HCT116 (cell line): ENCODE measurements around the gene RACGAP1. TPM values are rescaled to one million over a fixed set of nuclear protein-coding genes. Genes with fewer than 3 reads are reported as not detected.

Experiments used
- ATAC-seq: fragments of 200-7000 bp; cut with Tn5 transposase; 2 replicates; pipeline ENCODE4 v1.9.1; 2020; ENCODE audit warnings: mild to moderate bottlenecking, moderate library complexity
- BruUV-seq: library from RNA; stranded (reverse); fragments of 400-500 nt; replicated peaks from 2 replicates; lab custom pipeline; 2021; lab: Mats Ljungman, UMichigan
- CTCF ChIA-PET: fragments of 300-600 bp; sonication (Branson Sonifier 250); formaldehyde crosslinking; loops from one replicate; lab custom pipeline; 2021; ENCODE audit warnings: antibody characterized with exemption; lab: Charles Lee
- POLR2A ChIA-PET: fragments of 300-600, 350-600 bp; sonication (Branson Sonifier 250); formaldehyde crosslinking; loops from one replicate; lab custom pipeline; 2021; ENCODE audit warnings: antibody characterized with exemption; lab: Charles Lee
- RAD21 ChIA-PET, 2 experiments: fragments of 300-600 bp; sonication (Branson Sonifier 250); formaldehyde crosslinking; loops; one replicate each; lab custom pipeline; 2023; ENCODE audit warnings: low total read pairs in 2 of 2; ENCODE audit not compliant: uncharacterized antibody in 2 of 2, unreplicated experiment in 2 of 2, low non-redundant PET in 1 of 2; lab: Charles Lee
- DNase-seq: peaks from one replicate; pipeline ENCODE4 v3.0.0-alpha.2; 2010; ENCODE audit warnings: low read depth, low spot score
- H2AFZ ChIP-seq: fragments of 200-600 bp; shearing (Covaris generic), sonication (generic); 2 replicates; pipeline ENCODE4 v1.6.1; 2017; ENCODE audit warnings: low read depth, mixed run types, mixed read lengths, antibody characterized with exemption, low read length; ENCODE audit not compliant: poor library complexity, severe bottlenecking
- H3K27ac ChIP-seq: 2 replicates; pipeline ENCODE4 v1.5.1; 2012; ENCODE audit warnings: low read depth, low read length
- H3K27me3 ChIP-seq: fragments of 200-600 bp; sonication (generic); 2 replicates; pipeline ENCODE4 v1.6.1; 2016; ENCODE audit warnings: mixed run types, low read length, mixed read lengths; ENCODE audit not compliant: insufficient read depth
- H3K36me3 ChIP-seq, 2 experiments: fragments of 200-500 bp in 1 of 2; fragments of 200-600 bp in 1 of 2; sonication (Bioruptor generic) in 1 of 2; sonication (generic) in 1 of 2; 2 replicates each; pipeline versions ENCODE4 v1.5.1 to v1.6.1; 2014 to 2016; ENCODE audit warnings: low read length in 2 of 2, inconsistent platforms in 1 of 2, mixed read lengths in 1 of 2, mixed run types in 1 of 2; ENCODE audit not compliant: insufficient read depth in 2 of 2, control insufficient read depth in 1 of 2
- H3K4me1 ChIP-seq, 2 experiments: fragments of 200-600 bp in 1 of 2; sonication (generic) in 1 of 2; 2 replicates each; pipeline versions ENCODE4 v1.5.1 to v1.6.1; 2012 to 2017; ENCODE audit warnings: low read length in 2 of 2, inconsistent platforms in 1 of 2, mild to moderate bottlenecking in 1 of 2, mixed read lengths in 1 of 2, mixed run types in 1 of 2, moderate library complexity in 1 of 2; ENCODE audit not compliant: insufficient read depth in 2 of 2, control insufficient read depth in 1 of 2
- H3K4me2 ChIP-seq: fragments of 200-600 bp; sonication (generic); 2 replicates; pipeline ENCODE4 v1.6.1; 2017; ENCODE audit warnings: mixed run types, low read length, mixed read lengths
- H3K4me3 ChIP-seq, 2 experiments: fragments of 200-600 bp in 1 of 2; sonication (generic) in 1 of 2; replicated peaks in 1 of 2; 2 replicates each; pipeline ENCODE4 v1.5.1; 2011 to 2016; ENCODE audit warnings: low read length in 2 of 2, control low read depth in 1 of 2, low read depth in 1 of 2, mild to moderate bottlenecking in 1 of 2, mixed read lengths in 1 of 2, mixed run types in 1 of 2
- H3K79me2 ChIP-seq: fragments of 200-600 bp; sonication (generic); 2 replicates; pipeline ENCODE4 v1.6.1; 2017; ENCODE audit warnings: mild to moderate bottlenecking, mixed run types, low read length, moderate library complexity, mixed read lengths; ENCODE audit not compliant: insufficient read depth
- H3K9ac ChIP-seq: fragments of 200-600 bp; sonication (generic); 2 replicates; pipeline ENCODE4 v1.6.1; 2016; ENCODE audit warnings: low read length, mixed read lengths
- H3K9me2 ChIP-seq: fragments of 200-600 bp; sonication (generic), shearing (Covaris generic); 2 replicates; pipeline ENCODE4 v1.6.1; 2017; ENCODE audit warnings: mixed run types, mild to moderate bottlenecking, moderate library complexity; ENCODE audit not compliant: insufficient read depth
- H3K9me3 ChIP-seq, 2 experiments: fragments of 200-500 bp in 1 of 2; fragments of 200-600 bp in 1 of 2; sonication (Bioruptor generic) in 1 of 2; sonication (generic) in 1 of 2; 2 replicates each; pipeline ENCODE4 v1.6.1; 2014 to 2017; ENCODE audit warnings: low read length in 2 of 2, mixed read lengths in 2 of 2, inconsistent platforms in 1 of 2, low read depth in 1 of 2, mild to moderate bottlenecking in 1 of 2, mixed run types in 1 of 2, moderate library complexity in 1 of 2; ENCODE audit not compliant: control insufficient read depth in 1 of 2, insufficient read depth in 1 of 2
- H4K20me1 ChIP-seq: fragments of 200-600 bp; sonication (generic), shearing (Covaris generic); 2 replicates; pipeline ENCODE4 v1.6.1; 2017; ENCODE audit warnings: mixed run types, mild to moderate bottlenecking, moderate library complexity; ENCODE audit not compliant: insufficient read depth
- CBX3 ChIP-seq: IDR thresholded peaks from 2 replicates; pipeline ENCODE4 v1.6.1; 2012; ENCODE audit warnings: low read depth
- CEBPB ChIP-seq: IDR thresholded peaks from 2 replicates; pipeline ENCODE4 v1.6.1; 2012; ENCODE audit warnings: low read depth
- CTCF ChIP-seq, 3 experiments: fragments of 200-600 bp in 1 of 3; sonication (generic) in 1 of 3; IDR thresholded peaks in 2 of 3; conservative IDR thresholded peaks in 1 of 3; 2 replicates each; pipeline ENCODE4 v1.5.1; 2012 to 2017; ENCODE audit warnings: low read depth in 2 of 3, low read length in 2 of 3, antibody characterized with exemption in 1 of 3, borderline replicate concordance in 1 of 3, control low read depth in 1 of 3, mild to moderate bottlenecking in 1 of 3, mixed read lengths in 1 of 3, mixed run types in 1 of 3, moderate library complexity in 1 of 3; ENCODE audit not compliant: insufficient read depth in 1 of 3
- EZH2phosphoT487 ChIP-seq: fragments of 200-600 bp; IDR thresholded peaks from 2 replicates; pipeline ENCODE4 v1.6.1; 2018; ENCODE audit warnings: antibody characterized with exemption, borderline replicate concordance
- FOSL1 ChIP-seq: IDR thresholded peaks from 2 replicates; pipeline ENCODE4 v1.6.1; 2012; ENCODE audit warnings: low read depth
- JUND ChIP-seq: IDR thresholded peaks from 2 replicates; pipeline ENCODE4 v1.6.1; 2012
- MAX ChIP-seq: IDR thresholded peaks from 2 replicates; pipeline ENCODE4 v1.6.1; 2012
- POLR2AphosphoS5 ChIP-seq: IDR thresholded peaks from 2 replicates; pipeline ENCODE4 v1.6.1; 2011; ENCODE audit warnings: mild to moderate bottlenecking, low read depth, low read length, moderate library complexity
- RAD21 ChIP-seq: IDR thresholded peaks from 2 replicates; pipeline ENCODE4 v1.6.1; 2012; ENCODE audit warnings: low read depth, mild to moderate bottlenecking
- SIN3A ChIP-seq: IDR thresholded peaks from 2 replicates; pipeline ENCODE4 v1.6.1; 2012; ENCODE audit warnings: low read depth
- SP1 ChIP-seq: IDR thresholded peaks from 2 replicates; pipeline ENCODE4 v1.6.1; 2012; ENCODE audit warnings: low read depth
- SRF ChIP-seq: IDR thresholded peaks from 2 replicates; pipeline ENCODE4 v1.6.1; 2012; ENCODE audit warnings: low read depth
- TCF7L2 ChIP-seq: IDR thresholded peaks from 2 replicates; pipeline ENCODE4 v1.7.0; 2011; ENCODE audit warnings: borderline replicate concordance, inconsistent platforms; ENCODE audit not compliant: insufficient read depth, insufficient read length; ENCODE audit errors: extremely low read depth
- ZFX ChIP-seq: fragments of 450-650 bp; IDR thresholded peaks from 2 replicates; pipeline ENCODE4 v1.6.1; 2017
- ZNF274 ChIP-seq: fragments of 200-500 bp; sonication (Bioruptor generic); IDR thresholded peaks from 2 replicates; pipeline ENCODE4 v1.6.1; 2014; ENCODE audit warnings: mild to moderate bottlenecking, low read depth, low read length, inconsistent platforms
- intact Hi-C: fragments of 100-400 bp; cut with micrococcal nuclease; formaldehyde crosslinking; loops from 2 replicates; pipeline ENCODE4 v1.10.0; 2022
- total RNA-seq: library from RNA; stranded (reverse); gene quantifications from one replicate; pipeline ENCODE4 v1.2.1, GENCODE V29; 2021; ENCODE audit not compliant: unreplicated experiment

RACGAP1 gene
- total RNA-seq, 1 experiment from 2014 or later = 147 TPM

GRCh38 chr12:49955899-49956662 lies 69.2 kb downstream of the RACGAP1 start (continued):
- TF ChIP-seq TCF7L2 (no peak), EZH2phosphoT487 (no peak), MAX (no peak), CTCF (IDR thresholded peaks at IDR 0.05 in 2 of 3, conservative IDR thresholded peaks at IDR 0.05 in 1 of 3; ENCODE audit: borderline replicate concordance in 1 of 3, insufficient read depth in 1 of 3, low read depth in 2 of 3, low read length in 2 of 3) (no peak), POLR2AphosphoS5 (no peak), RAD21 (no peak), ZNF274 (no peak), CEBPB (no peak)

DNA sequence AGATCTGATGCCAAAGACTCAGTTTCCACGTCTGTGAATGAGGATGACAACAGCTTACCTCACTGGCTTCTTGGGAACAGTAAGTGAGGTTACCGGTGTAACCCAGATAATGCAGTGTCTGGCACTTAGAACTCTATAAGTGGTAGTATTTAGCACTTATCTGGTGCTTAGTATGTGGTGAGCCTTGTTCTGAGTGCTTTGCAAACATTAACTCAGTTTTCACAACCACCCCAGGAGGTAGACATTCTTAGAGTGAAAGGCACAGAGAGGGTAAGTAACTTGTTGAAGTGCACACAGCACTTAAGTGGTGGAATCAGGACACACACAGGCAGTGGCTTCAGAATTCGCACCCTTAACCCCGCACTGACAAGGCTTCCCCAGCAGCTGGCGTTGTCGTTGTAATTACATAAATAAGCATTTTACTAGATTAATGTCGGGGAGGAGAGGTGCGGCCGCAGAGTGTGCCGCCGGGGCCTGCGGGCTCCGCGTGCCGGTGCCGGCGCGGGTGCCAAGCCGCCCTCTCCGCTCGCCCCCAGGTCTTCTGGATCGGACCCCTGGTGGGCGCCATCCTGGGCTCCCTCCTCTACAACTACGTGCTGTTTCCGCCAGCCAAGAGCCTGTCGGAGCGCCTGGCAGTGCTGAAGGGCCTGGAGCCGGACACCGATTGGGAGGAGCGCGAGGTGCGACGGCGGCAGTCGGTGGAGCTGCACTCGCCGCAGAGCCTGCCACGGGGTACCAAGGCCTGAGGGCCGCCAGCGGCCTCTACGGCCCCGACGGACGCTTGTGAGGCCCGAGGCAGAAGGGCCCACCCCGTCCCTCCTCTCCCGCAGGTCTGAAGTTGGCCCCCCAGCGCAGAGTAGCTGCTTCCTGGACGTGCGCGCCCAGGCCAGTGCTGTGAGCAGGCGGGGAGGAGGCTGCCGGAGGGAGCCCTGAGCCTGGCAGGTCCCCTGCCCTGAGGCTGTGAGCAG lies 70.1 kb downstream of the RACGAP1 start:
- H3K4me3 ChIP-seq = no peak overlapping the region
- TF ChIP-seq CBX3 (no peak), RAD21 (no peak), MAX (no peak), JUND (no peak), ZFX (no peak), SIN3A (no peak), SRF (no peak), FOSL1 (no peak), SP1 (no peak)
- ChIA-PET RAD21 (no interaction called here), POLR2A (no interaction called here), CTCF (interaction anchor here (1.0 to 3.0 kb wide), 2 partner anchors 10 to 12 kb away, joined by 4 to 13 read pairs; no protein-coding TSS in a partner anchor)
- H2AFZ ChIP-seq = no peak overlapping the region
- H3K4me2 ChIP-seq = no peak overlapping the region
- peaks cover 13 to 14% of the 10 kb centered on the region in 2 experiments for H3K4me1 ChIP-seq
- H3K79me2 ChIP-seq = no peaks in the 10 kb centered on the region
- no peaks in the 10 kb centered on the region for H3K9me2 ChIP-seq
- intact Hi-C loops = no loop called here
- DNase-seq = no peak
- no peak overlapping the region for H3K9ac ChIP-seq
- no peak for ATAC-seq
- no peaks in the 10 kb centered on the region for H4K20me1 ChIP-seq
- BruUV-seq = no TSS peak
- H3K36me3 ChIP-seq = no peaks in the 10 kb centered on the region
- H3K27ac ChIP-seq = no peak overlapping the region
- H3K9me3 ChIP-seq = no peaks in the 10 kb centered on the region
- H3K27me3 ChIP-seq = no peaks in the 10 kb centered on the region
